ENCODE measurements around the gene EPB42.

Gene EPB42

DNA sequence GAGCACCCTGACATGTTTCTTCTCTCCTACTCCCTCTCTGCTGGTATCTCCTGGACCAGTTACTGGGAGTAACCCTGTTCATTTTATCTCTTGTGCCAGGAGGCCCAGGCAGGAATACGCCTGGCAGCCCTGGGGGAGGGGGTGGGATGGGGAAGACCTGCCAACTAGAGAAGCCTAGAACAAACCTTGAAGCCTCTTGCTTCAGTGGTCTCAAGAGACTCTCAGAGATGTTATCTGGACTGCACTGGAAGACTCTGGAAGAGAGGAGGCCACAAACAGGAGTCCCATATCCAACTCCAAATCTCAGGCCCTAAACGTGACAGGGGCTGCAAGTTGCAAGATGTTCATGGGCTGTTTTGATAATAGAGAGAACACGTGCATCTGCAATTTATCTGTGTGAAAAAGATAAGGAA lies at the start of gene EPB42:
Gene EPB42 (minus strand): TSS at position 28 of the 413 bp plus-strand sequence. CDS start 193 bp downstream, outside the sequence.
- in situ Hi-C loops (cut with MboI; ENCODE audit: low sequenced_read_pairs): no loop called here

DNA sequence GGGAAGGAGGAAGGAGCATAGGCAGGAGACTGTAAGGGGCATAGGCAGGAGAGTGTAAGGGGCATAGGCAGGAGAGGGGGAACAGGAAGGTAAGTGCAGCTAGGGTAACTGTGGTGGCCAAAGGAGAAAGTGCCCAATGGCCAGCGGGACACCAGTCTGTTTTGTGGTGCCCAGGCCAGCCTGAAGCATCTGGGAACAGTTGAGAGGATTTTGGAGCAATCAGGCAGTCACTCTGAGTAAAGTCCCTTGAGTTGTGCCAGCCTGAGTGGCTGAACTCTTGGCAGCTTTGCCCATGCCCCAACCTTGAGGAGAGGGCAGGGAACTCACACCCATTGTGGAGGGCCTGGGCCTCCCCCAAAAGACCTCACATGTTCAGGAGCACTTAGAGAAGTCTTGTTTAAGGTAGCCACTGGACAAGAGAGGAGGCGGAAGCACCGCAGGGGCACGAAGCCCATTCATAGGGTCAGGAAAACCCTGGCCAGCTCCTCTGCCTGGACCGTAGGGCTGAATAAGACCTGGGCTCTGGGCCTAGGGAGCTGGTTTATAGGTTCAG lies 49.4 kb upstream of the EPB42 start:
- in situ Hi-C loops (cut with MboI; ENCODE audit: low sequenced_read_pairs): no loop called here

DNA sequence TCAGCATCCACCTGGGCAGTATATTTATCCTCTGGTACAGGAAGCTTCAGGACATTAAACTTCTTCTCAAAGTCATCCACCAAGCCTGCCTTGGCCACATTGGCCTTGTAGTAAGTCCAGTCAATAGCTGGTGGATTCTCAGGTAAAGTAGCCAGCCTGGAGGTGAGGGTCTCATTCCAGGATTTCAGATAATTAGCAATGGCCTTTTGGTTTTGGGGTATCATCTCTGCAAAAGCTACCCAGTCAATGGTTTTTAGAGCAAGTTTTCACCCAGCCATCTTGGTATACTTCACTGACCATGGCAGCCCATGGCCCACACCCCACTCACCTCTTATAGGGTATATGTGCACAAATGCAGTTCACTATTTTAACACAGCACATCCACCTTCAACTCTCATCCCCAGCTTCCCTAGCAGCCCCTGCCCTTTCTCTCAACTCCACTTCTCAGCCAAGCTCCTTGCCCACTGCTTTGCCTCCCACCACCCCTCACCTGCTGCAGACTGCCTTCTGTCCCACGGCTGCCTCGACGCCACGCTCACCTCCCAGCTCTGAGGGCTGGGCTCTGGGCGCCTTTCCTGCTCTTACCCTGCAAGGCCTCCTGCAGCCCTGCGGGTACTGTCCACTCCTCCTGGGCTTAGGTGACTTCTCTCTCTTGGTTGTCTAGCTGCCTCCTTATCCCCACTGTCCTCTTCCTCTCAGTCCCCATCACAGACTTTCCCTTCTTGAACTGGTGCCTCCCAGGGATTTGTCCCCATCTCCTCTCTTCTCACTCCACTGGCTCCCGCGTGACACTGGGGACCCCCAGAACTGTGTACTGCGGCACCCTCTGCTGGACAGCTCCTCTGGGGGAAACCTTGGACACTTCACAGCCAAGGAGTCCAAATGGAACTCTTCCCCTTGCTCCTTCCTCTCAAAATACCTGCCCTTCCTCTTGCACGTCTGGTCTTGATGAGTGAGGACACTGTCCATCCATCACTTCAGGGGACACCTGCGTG lies 47.6 kb upstream of the EPB42 start:
- in situ Hi-C loops (cut with MboI; ENCODE audit: low sequenced_read_pairs): loop anchor here (5.0 kb wide), 1 partner anchor 36 kb away; no protein-coding TSS in a partner anchor

DNA sequence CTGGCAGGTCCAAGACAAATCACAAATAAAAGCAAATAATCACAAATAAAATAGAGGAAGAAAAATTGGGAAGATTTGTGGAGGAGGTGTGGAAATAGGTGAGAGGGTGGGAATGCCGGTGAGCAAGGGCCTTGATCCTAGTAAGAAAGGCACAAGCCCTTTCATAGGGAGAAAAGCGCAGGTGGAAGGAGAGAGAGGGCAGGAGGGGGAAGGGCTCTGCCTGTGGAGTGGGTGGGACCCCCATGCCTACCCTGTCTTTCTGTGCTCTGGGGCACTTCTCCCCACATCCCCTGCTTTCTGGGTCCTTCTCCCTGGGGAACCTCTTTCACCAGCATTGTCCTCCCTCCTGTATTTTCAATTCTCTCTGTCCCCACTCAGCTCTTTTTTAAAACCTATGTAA lies 46.6 kb upstream of the EPB42 start:
- in situ Hi-C loops (cut with MboI; ENCODE audit: low sequenced_read_pairs): loop anchor here (5.0 kb wide), 1 partner anchor 35 kb away; no protein-coding TSS in a partner anchor

DNA sequence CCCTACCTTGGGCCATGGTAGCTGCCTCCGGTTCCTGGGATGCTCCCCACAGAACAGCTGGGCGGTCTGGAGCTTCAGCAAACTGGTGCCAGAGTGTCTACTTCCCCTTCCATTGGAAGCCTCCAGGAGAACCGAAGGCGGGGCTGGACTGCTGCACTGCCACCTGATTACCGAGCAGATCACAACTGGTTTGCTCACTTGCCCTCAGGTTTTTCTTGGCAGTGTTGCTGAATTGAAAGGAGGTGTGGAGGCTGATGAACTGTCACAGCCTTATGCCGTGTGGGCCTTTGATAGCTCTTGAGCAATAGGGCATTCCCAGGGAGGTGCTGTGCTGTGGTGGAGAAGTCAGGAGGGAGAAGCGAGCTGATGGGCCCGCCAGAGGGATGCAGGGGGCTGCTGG lies 46.0 kb upstream of the EPB42 start, which contains the start of gene TGM5:
Gene TGM5 (minus strand): TSS at position 95 of the 400 bp plus-strand sequence. CDS start 79 bp downstream, at position 16.
- in situ Hi-C loops (cut with MboI; ENCODE audit: low sequenced_read_pairs): loop anchor here (5.0 kb wide), 1 partner anchor 35 kb away; no protein-coding TSS in a partner anchor

DNA sequence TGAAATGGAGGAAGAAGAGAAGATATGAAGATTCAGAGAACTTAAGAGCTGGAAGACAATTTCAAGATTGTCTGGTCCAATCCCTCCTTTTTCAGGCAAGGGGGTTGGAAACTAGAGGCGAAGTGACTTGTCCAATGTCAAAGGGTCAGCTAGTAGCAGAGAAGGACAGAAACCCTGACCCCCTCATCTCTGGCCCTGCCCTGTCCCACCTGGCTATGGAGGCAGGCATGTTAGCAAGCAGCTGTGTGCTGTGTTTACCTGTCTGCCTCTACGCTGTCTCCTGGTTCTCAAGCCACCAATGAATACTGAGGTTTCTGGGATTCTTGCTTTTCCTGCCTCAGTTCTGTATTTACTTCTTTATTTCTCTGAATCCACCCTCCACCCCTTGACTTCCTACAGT lies 45.6 kb upstream of the EPB42 start:
- in situ Hi-C loops (cut with MboI; ENCODE audit: low sequenced_read_pairs): loop anchor here (5.0 kb wide), 1 partner anchor 34 kb away; no protein-coding TSS in a partner anchor

DNA sequence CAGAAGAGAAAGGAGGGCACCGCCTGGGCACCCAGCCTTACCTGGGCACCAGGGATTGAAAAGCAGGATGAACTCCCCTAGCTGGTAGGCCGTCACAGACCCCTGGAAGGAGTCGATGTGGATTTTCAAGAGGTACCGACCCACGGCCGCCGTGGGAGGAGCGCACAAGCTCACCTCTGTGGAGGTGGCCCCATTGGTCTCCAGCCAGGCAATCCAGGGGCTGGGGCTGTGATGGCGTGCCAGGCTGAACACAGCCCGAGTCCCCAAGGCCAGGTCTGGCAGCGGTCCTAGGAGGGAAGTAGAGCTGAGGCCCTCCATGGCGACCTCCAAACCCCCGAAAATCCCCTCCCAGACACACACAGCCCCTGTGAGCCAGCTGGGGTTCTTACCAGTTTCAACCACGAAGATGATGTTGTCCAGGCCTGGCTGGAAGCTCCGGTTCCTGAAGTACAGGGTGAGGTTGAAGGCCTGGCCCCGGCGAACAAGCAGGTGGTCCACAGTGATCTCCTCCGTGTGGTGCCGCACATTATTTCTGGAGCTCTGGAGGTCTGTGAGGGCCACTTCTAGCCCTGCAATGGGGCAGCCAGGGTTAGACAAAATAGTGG lies 39.3 kb upstream of the EPB42 start:
- in situ Hi-C loops (cut with MboI; ENCODE audit: low sequenced_read_pairs): no loop called here

DNA sequence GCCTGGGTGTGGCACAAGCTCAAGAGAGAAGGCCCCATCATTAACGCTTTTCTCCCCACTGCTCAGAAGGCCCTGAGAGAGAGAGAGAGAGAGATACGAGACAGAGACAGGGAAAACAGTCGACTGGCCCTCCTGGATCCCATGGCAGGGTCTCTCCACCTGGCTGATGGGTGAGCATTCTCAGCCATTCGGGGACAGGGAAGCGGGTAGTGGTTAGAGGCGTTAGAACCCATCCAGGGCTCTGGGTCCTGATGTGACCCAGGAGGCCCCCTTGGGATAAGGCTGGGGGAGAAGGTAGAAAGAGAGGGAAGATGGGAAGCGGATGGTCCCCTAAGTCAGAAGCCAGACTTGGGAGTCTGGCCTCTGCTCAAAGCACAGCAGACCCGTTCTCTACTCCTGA lies 38.0 kb upstream of the EPB42 start:
- in situ Hi-C loops (cut with MboI; ENCODE audit: low sequenced_read_pairs): no loop called here

DNA sequence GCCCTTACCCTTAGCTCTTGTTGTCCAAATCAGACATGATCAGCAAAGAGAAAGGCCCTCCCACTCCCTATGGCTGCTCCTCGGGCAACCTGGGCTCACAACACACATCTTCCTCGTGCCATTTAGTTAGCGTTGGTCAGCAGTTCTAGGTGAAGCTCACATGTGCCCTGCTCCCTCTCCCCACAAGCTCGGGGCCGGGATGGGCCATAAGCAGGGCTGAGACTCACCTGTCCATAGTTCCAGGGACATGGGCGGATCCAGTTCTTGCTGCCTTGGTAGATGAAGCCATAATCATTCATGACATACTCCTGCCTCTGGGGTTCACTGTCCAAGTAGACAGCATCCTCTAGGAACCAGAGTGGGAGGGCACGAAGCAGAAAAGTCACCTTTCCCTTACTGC lies 35.5 kb upstream of the EPB42 start:
- in situ Hi-C loops (cut with MboI; ENCODE audit: low sequenced_read_pairs): no loop called here

DNA sequence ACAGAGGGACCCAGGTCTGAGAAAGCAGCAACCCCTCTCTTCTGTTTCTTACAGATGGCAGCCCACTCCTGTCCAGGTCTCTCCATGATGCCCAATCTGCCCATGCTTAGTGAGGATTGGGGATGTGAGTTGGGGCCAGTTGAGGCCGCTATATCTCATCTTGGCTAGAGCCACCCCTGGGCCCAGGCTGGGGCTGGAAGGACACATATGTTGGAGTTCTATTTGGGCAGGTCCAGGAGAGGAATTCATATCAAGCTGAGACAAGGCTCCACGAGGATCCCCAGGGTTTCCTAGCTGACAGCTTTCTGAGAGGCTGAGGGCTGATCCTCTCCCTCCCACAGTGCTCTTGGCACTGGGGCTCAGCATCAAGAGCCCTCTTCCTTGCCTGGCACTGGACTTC lies 34.6 kb upstream of the EPB42 start:
- in situ Hi-C loops (cut with MboI; ENCODE audit: low sequenced_read_pairs): no loop called here

DNA sequence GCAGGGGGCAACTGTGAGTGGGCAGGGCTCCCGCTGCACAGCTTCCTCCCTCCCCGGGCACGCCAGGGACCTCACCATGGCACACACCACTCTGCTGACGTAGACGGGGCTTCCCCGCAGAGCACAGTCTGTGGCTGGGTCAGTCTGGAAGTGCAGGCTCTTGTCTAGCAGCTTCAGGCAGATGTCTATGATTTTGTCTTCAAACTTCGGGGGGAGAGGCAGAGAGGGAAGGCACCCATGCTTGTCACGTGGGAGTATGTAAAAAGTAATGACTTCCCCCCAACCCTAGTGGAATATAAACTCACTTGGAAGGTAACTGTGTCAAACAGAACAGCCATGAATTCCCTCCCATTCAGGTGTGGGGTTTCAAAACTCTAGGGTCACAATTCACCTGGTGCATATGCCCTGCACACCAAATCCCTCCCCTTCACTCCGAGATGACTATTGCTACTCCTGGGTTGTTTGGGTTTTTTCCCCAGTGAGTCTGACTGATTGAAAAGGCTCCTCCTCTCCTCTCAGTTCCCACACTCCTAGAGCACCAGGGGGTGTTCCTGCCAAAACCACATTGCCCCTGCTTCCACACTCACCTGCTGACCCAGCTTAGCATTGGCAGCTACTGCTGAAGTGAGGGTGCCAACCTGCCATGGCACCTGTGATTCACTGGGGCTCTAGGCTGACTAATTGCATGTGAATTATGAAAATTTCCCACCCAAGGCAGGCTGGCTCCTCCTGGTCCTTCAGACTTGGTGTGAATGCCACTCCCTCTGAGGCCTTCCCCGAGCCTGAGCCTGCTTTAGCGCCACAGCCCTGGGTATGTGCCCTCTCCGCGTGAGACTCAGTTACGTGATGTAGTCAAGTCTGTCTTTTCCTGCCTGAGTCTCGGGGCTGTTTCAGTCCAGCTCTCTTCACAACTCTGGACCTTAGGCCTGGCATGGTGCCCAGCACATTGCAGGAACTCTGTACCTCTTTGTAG lies 32.9 kb upstream of the EPB42 start:
- in situ Hi-C loops (cut with MboI; ENCODE audit: low sequenced_read_pairs): no loop called here

DNA sequence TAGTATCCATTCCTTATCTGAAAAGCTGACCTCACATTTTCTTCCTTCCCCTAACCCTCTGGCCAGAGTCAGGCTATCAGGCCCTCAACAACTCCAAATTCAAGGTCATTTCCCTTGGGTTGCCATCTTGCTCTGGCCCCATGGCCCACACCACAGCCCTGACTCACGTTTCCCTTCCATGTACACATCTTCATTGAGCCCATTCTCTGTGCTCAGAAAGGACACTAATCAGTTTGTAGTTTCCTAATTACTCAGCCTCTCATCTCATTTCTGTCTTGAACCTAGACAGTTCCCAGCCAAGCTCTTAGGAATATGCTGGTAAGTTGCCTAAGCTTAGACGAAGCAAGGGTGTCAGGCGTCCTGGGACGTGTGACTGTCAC lies 31.0 kb upstream of the EPB42 start:
- in situ Hi-C loops (cut with MboI; ENCODE audit: low sequenced_read_pairs): no loop called here

DNA sequence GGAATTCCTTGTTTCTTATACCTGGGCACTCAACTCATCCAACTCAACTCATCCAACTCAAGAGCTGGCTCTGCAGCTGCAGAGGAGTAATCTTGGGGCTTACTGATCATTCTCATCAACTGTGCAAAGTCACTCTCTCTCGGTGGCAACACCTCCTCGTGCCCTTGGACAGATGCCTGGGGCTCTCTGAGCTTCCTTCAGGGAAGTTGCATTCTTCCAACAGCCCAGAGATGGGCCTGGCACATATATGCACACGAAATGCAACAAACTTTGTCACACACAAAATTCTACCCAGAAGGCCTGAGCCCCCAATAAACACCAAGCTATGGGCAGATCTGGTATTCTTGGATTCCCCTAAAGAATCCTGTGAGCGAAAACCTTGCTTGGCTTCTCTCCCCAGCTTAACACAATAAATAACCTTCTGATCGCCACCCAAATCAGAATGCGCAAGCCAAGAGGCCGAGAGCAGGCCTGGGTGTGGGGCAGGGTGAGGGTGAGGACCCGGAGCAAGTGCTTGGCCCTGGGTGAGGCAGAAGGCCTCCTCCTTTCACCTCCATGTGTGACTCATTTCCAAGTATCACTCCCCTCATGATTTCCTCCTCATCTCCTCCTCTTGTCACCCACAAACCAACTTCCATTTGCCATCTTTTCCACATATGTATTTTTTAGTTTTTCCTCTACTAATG lies 30.5 kb upstream of the EPB42 start:
- in situ Hi-C loops (cut with MboI; ENCODE audit: low sequenced_read_pairs): no loop called here

DNA sequence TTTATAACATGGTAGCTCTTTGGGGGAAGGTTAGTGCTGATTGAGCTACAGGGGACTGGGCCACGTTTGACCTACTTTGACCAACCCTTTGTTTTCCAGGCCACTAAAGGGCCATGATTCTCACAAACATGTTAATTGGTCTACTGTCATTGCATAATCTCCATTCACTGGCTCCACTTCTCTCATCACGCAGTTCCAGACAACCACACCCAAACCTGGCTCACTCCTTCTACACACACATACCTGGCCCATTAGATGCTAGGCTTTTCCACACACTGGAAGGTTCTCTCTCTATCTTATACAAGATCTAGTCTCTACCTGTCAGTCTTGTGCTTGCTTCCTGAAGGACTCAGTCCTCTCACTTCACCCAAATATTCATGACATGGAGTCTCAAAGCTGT lies 30.0 kb upstream of the EPB42 start:
- in situ Hi-C loops (cut with MboI; ENCODE audit: low sequenced_read_pairs): no loop called here

DNA sequence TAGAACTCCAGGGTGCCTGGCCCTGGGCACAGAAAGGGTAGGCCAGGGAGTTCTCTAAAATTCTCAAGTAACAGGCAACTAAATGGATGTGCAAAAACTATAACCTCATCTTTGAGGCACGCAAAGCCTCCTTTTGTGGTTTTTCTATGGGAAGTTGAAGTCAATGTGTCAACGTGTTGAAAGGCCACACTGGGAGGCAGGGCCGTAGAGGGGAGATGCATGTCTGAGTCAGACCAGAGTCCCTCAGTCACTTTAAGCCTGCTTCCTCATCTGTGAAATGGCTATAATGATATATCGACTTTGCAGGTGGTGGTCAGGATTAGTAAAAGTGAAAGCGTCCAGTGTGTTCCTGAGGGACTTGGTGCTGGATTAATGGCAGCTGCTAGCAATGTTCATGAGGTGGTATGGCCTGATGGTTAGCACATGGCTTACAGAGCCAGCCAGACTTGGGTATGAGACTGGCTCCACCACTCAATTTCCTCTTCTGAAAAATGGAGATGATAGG lies 28.9 kb upstream of the EPB42 start:
- in situ Hi-C loops (cut with MboI; ENCODE audit: low sequenced_read_pairs): no loop called here

DNA sequence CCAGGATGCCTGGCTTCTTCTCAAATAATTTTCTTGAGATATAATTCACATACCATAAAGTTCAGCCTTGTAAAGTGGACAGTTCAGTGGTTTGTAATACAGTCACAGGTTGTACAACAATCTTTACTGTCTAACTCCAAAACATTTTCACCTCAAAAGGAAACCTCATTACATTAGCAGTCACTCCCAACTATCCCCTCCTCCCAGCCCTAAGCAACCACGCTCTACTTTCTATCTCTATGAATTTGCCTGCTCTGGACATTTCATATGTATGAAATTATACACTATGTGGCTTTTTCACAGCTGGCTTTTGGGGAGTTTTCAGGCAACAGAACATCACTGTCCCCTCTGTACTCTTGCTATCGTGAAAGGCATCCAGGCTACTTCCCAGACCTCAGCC lies 28.4 kb upstream of the EPB42 start:
- in situ Hi-C loops (cut with MboI; ENCODE audit: low sequenced_read_pairs): no loop called here

DNA sequence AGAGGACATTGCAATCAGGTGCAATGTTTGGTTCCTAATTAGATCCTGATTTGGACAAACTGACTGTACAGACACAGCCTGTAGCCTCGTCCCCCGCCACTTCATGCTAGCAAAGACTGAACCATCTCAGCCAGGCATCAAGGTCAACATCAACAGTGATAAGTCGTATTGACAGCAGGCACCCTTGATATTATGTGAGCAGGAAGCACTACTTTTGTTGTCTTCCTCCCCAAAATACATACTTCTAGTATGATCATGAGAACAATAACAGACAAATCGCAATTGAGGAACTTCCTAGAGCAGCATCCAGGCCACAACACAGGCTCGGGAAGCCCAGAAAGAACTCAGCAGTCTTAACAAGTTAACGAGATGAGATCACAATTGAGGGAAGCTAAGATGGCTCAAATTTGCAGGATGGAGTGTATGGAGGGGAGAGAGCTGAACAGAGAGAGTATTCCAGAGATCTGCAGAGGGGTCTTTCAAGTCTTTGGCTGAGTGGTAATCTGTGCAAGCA lies 25.5 kb upstream of the EPB42 start:
- in situ Hi-C loops (cut with MboI; ENCODE audit: low sequenced_read_pairs): no loop called here

DNA sequence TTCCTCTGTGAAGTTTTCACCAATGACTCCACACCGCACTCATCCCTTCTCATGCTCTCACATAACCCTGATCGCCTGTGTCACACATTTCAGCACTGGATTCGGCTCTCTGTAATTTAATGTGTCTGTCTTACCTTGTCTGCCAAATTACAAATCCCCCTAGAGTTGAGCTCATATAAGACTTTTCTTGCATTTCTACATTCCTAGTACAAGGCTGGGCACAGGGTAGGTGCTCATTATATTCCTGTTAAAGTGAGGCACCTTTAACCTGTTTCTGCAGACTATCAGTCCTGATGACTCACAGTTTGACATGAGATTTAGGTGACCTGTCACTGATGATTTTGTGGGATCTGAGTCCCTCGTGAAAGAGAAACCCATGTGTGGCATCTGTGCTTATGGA lies 23.3 kb upstream of the EPB42 start:
- in situ Hi-C loops (cut with MboI; ENCODE audit: low sequenced_read_pairs): no loop called here

DNA sequence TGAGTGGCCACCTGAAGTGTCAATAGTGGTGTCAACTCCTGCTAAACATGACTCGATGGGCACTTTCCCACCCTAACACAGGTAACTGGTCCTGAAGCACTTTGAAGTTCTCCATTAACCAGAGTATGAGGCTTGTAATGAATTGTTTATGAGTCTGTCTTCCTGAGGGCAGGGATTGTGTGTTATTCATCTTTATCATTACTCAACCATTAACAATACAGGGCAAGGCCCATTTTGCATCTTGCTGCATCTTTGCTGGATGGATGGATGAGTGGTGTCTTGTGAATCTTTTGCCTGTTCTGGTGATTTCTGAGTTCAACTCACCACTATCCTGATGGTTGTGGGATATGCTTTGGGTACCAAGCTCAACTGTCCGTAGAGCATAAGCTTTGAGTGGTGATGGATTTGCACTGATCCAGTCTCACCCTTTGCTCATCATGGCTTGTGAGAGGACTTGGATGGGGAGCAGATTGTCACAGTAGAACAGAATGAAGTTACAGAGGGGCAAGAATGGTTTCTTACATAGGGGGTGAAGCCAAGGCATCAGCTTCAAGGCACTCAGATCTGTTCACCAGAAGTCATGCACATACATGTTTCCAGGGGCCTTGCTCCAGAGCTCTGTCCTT lies 22.3 kb upstream of the EPB42 start:
- in situ Hi-C loops (cut with MboI; ENCODE audit: low sequenced_read_pairs): no loop called here
